Neural cell (in vitro differentiated cells): ENCODE data around the gene MAGI1. TPM values are rescaled to one million over a fixed set of nuclear protein-coding genes. Genes with fewer than 3 reads are reported as not detected.

ENCODE experiments used
- H2AFZ ChIP-seq: fragments of 200-600, 300-800 bp; sonication (generic), shearing (Covaris generic); 2 replicates; pipeline ENCODE4 v1.6.0; 2014; ENCODE audit warnings: low read depth, mild to moderate bottlenecking, antibody characterized with exemption, low read length, moderate library complexity
- H3F3A ChIP-seq: fragments of 200-600 bp; shearing (Covaris generic); 2 replicates; pipeline ENCODE4 v1.6.1; 2016; ENCODE audit warnings: mild to moderate bottlenecking, moderate library complexity, mixed read lengths, antibody characterized with exemption, low read length; ENCODE audit not compliant: insufficient read depth, poor library complexity, severe bottlenecking
- H3K27ac ChIP-seq: fragments of 200-600, 300-800 bp; sonication (generic), shearing (Covaris generic); 2 replicates; pipeline ENCODE4 v1.5.1; 2014; ENCODE audit warnings: mild to moderate bottlenecking, low read length, moderate library complexity
- H3K27me3 ChIP-seq: fragments of 300-800, 200-600 bp; sonication (generic), shearing (Covaris generic); 2 replicates; pipeline ENCODE4 v1.6.0; 2014; ENCODE audit warnings: mild to moderate bottlenecking, low read depth, low read length, moderate library complexity; ENCODE audit not compliant: insufficient read depth
- H3K36me3 ChIP-seq: fragments of 300-800, 200-600 bp; sonication (generic), shearing (Covaris generic); 2 replicates; pipeline ENCODE4 v1.5.1; 2014; ENCODE audit warnings: mild to moderate bottlenecking, antibody characterized with exemption, low read length, moderate library complexity; ENCODE audit not compliant: insufficient read depth
- H3K4me2 ChIP-seq: fragments of 300-800, 200-600 bp; sonication (generic), shearing (Covaris generic); 2 replicates; pipeline ENCODE4 v1.6.0; 2014; ENCODE audit warnings: mild to moderate bottlenecking, low read length
- H3K4me3 ChIP-seq: fragments of 300-800, 200-600 bp; sonication (generic), shearing (Covaris generic); 2 replicates; pipeline ENCODE4 v1.5.1; 2014; ENCODE audit warnings: mild to moderate bottlenecking, low read length, moderate library complexity
- H3K79me2 ChIP-seq: fragments of 200-600 bp; shearing (Covaris generic); replicated peaks from 2 replicates; pipeline ENCODE4 v1.6.0; 2014; ENCODE audit warnings: mild to moderate bottlenecking, low read length, moderate library complexity; ENCODE audit not compliant: insufficient read depth
- H3K9ac ChIP-seq: fragments of 300-800, 200-600 bp; sonication (generic), shearing (Covaris generic); 2 replicates; pipeline ENCODE4 v1.6.1; 2016; ENCODE audit warnings: mild to moderate bottlenecking, low read length, mixed read lengths
- H3K9me2 ChIP-seq: fragments of 200-600 bp; shearing (Covaris generic); 2 replicates; pipeline ENCODE4 v1.6.1; 2016; ENCODE audit warnings: mild to moderate bottlenecking, low read length, mixed read lengths; ENCODE audit not compliant: insufficient read depth
- H3K9me3 ChIP-seq: fragments of 200-600, 300-800 bp; sonication (generic), shearing (Covaris generic); 2 replicates; pipeline ENCODE4 v1.6.1; 2016; ENCODE audit warnings: mild to moderate bottlenecking, mixed run types, low read length, moderate library complexity, mixed read lengths
- H4K20me1 ChIP-seq: fragments of 200-600 bp; shearing (Covaris generic); 2 replicates; pipeline ENCODE4 v1.6.1; 2016; ENCODE audit warnings: mild to moderate bottlenecking, mixed run types; ENCODE audit not compliant: insufficient read depth
- CTCF ChIP-seq: fragments of 450-650 bp; IDR thresholded peaks from 2 replicates; pipeline ENCODE4 v1.5.1; 2014; ENCODE audit warnings: antibody characterized with exemption, mild to moderate bottlenecking, moderate library complexity; ENCODE audit not compliant: poor library complexity, severe bottlenecking
- EP300 ChIP-seq: fragments of 450-650 bp; conservative IDR thresholded peaks from 2 replicates; pipeline ENCODE4 v1.6.1; 2014; ENCODE audit warnings: antibody characterized with exemption, mild to moderate bottlenecking, moderate library complexity; ENCODE audit not compliant: poor library complexity, severe bottlenecking
- EZH2 ChIP-seq: fragments of 200-600, 300-800 bp; shearing (Covaris generic), sonication (generic); IDR thresholded peaks from 2 replicates; pipeline ENCODE4 v1.6.1; 2014; ENCODE audit warnings: antibody characterized with exemption, low read length, borderline replicate concordance, mild to moderate bottlenecking; ENCODE audit not compliant: insufficient read depth, poor library complexity, severe bottlenecking
- MXI1 ChIP-seq: fragments of 450-650 bp; conservative IDR thresholded peaks from 2 replicates; pipeline ENCODE4 v1.6.1; 2014; ENCODE audit warnings: antibody characterized with exemption, mild to moderate bottlenecking; ENCODE audit not compliant: poor library complexity, severe bottlenecking
- POLR2AphosphoS5 ChIP-seq: IDR thresholded peaks from 2 replicates; pipeline ENCODE4 v1.6.1; 2012
- RAD21 ChIP-seq: fragments of 450-650 bp; conservative IDR thresholded peaks from 2 replicates; pipeline ENCODE4 v1.6.1; 2014; ENCODE audit warnings: antibody characterized with exemption, mild to moderate bottlenecking, moderate library complexity
- REST ChIP-seq: IDR thresholded peaks from 2 replicates; pipeline ENCODE4 v1.6.1; 2012; ENCODE audit warnings: borderline replicate concordance
- SMC3 ChIP-seq: fragments of 450-650 bp; conservative IDR thresholded peaks from 2 replicates; pipeline ENCODE4 v1.6.1; 2014; ENCODE audit warnings: antibody characterized with exemption, mild to moderate bottlenecking, moderate library complexity; ENCODE audit not compliant: poor library complexity
- TAF1 ChIP-seq: IDR thresholded peaks from 2 replicates; pipeline ENCODE4 v1.6.1; 2012; ENCODE audit warnings: low read depth
- polyA plus RNA-seq: library from polyadenylated mRNA; depleted of rRNA; stranded (reverse); fragments of >200 nt; gene quantifications from 2 replicates; pipeline ENCODE4 v1.2.3, GENCODE V29; 2014

Gene MAGI1
- polyA plus RNA-seq, 1 donor from 2014 or later: 44.7 TPM

GRCh38 chr3:65596029-65596300 is 442.8 kb downstream of the MAGI1 start:
- H3K9me3 ChIP-seq: no peaks in the 10 kb centered on the region
- no peak overlapping the region for H2AFZ ChIP-seq
- TF ChIP-seq MXI1: no peak
- H3K4me2 ChIP-seq: peak overlapping the region; percentile 77
- no peaks in the 10 kb centered on the region for H3K27me3 ChIP-seq
- H3K9me2 ChIP-seq: no peaks in the 10 kb centered on the region
- H3K9ac ChIP-seq: peak overlapping the region; percentile 98
- peak overlapping the region; percentile 95 for H3K27ac ChIP-seq
- H4K20me1 ChIP-seq: no peaks in the 10 kb centered on the region
- H3K79me2 ChIP-seq: peaks cover 56% of the 10 kb centered on the region
- peak overlapping the region; percentile 72 for H3K4me3 ChIP-seq
- peaks cover 6% of the 10 kb centered on the region for H3F3A ChIP-seq
- no peaks in the 10 kb centered on the region for H3K36me3 ChIP-seq

GRCh38 chr3:65595222-65596028 is 443.3 kb downstream of the MAGI1 start:
- Histone ChIP-seq H3K4me2 (peak overlapping the region; percentile 97), H3K9ac (peak overlapping the region; percentile 98), H3K79me2 (peaks cover 61% of the 10 kb centered on the region), H3K9me2 (no peaks in the 10 kb centered on the region), H3K9me3 (no peaks in the 10 kb centered on the region), H3K27ac (peak overlapping the region; percentile 95), H3F3A (peaks cover 6% of the 10 kb centered on the region), H3K4me3 (peak overlapping the region; percentile 72), H3K36me3 (no peaks in the 10 kb centered on the region), H3K27me3 (no peaks in the 10 kb centered on the region), H2AFZ (no peak overlapping the region), H4K20me1 (no peaks in the 10 kb centered on the region)
- TF ChIP-seq EP300 (no peak), TAF1 (no peak), REST (no peak), EZH2 (no peak), POLR2AphosphoS5 (no peak), MXI1 (no peak), RAD21 (no peak), SMC3 (no peak), CTCF (no peak)
